Measurements from ENCODE around the gene SNRNP25. TPM values are rescaled to one million over a fixed set of nuclear protein-coding genes. Genes with fewer than 3 reads are reported as not detected.
A peak's percentile ranks its signal among the peaks of the same experiment; 100 is the strongest.

The SNRNP25 gene
- total RNA-seq, 1 experiment from 2014 or later = 52.9 TPM

DNA sequence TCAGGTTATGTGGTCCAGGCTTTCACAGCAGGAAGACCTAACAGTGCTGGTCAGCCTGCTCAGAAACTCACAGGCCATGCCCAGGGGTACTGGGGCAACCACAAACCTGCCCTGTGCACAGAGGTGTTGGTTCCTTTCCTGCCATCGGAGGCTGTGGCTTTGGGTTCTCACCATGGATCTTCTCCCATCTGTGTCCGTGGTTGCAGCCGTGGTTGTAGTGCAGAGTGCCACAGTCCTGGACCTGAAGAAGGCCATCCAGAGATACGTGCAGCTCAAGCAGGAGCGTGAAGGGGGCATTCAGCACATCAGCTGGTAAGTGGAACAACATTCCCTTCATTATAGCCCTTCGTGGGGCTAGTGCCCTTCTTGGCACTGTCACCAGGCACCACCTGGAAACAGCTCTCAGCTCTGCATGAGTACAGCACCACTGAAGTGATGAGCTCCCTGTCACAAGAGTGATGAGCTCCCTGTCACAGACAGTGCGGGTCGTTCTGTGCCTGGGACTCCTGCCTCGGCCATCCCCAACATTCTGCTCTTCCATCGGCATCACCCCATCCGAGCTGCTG lies 2.0 kb downstream of the SNRNP25 start:
- H3K27me3 ChIP-seq (ENCODE audit: control insufficient read depth, insufficient read depth, low read length) = no peaks in the 10 kb centered on the region
- no peak overlapping the region for H3K4me3 ChIP-seq (ENCODE audit: insufficient read depth, low read depth, low read length)
- DNase-seq = no peak
- H3K36me3 ChIP-seq (replicated peaks; ENCODE audit: control insufficient read depth, insufficient read depth, low read length) = peaks cover 28% of the 10 kb centered on the region

DNA sequence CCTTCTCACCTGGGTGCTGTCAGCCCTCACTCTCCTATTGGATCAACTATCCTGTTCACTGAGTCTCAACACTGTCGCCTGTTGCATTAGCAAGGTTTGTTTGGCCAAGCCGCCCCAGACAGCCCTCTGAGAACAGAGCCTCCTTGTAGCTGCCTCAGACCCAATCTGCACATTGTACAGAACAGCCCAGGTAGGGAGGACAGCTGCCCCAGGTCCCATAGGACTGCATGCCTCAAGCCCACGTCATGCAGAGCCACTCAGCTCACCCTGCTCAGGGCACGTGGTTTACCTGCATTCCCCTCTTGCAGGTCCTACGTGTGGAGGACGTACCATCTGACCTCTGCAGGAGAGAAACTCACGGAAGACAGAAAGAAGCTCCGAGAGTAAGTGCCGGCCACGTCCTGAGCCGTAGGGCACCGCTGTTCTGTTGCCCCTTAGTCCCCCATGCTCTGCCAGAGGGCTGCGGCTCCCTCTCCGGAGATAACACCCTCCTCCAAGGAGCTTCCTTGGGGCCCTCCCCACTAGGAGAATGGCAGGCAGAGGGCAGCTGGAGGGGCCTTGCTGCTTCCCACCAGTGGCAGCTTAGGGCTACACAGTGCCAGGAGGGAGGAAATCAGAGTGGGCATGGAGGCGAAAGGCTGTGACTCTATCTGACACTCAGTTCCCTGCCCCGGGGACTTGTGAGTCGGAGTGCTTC lies 2.8 kb downstream of the SNRNP25 start:
- no peak for DNase-seq
- H3K27me3 ChIP-seq (ENCODE audit: control insufficient read depth, insufficient read depth, low read length) = no peaks in the 10 kb centered on the region
- H3K4me3 ChIP-seq (ENCODE audit: insufficient read depth, low read depth, low read length) = no peak overlapping the region
- H3K36me3 ChIP-seq (replicated peaks; ENCODE audit: control insufficient read depth, insufficient read depth, low read length) = peaks cover 25% of the 10 kb centered on the region

DNA sequence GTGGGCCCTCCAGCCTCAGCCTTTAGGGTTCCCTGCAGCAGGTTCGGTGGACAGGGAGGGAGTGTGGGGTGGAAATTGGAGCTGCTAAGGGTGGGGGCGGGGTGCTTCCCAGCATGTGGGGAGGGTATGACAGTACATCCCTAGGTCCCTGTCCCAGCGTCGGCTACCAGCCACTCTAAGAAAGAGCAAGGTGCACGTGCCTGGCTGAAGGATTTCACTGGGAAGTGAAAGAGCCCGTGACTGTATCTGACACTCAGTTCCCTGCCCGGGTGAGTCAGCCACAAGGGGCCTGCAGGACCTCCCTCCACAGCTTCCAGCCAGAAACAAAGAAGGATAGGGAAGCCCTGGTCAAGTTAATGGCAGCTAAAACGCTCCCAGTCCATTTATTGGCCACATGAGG lies 4.1 kb downstream of the SNRNP25 start:
- DNase-seq = no peak
- peaks cover 25% of the 10 kb centered on the region for H3K36me3 ChIP-seq (replicated peaks; ENCODE audit: control insufficient read depth, insufficient read depth, low read length)
- H3K27me3 ChIP-seq (ENCODE audit: control insufficient read depth, insufficient read depth, low read length) = no peaks in the 10 kb centered on the region
- H3K4me3 ChIP-seq (ENCODE audit: insufficient read depth, low read depth, low read length) = no peak overlapping the region

DNA sequence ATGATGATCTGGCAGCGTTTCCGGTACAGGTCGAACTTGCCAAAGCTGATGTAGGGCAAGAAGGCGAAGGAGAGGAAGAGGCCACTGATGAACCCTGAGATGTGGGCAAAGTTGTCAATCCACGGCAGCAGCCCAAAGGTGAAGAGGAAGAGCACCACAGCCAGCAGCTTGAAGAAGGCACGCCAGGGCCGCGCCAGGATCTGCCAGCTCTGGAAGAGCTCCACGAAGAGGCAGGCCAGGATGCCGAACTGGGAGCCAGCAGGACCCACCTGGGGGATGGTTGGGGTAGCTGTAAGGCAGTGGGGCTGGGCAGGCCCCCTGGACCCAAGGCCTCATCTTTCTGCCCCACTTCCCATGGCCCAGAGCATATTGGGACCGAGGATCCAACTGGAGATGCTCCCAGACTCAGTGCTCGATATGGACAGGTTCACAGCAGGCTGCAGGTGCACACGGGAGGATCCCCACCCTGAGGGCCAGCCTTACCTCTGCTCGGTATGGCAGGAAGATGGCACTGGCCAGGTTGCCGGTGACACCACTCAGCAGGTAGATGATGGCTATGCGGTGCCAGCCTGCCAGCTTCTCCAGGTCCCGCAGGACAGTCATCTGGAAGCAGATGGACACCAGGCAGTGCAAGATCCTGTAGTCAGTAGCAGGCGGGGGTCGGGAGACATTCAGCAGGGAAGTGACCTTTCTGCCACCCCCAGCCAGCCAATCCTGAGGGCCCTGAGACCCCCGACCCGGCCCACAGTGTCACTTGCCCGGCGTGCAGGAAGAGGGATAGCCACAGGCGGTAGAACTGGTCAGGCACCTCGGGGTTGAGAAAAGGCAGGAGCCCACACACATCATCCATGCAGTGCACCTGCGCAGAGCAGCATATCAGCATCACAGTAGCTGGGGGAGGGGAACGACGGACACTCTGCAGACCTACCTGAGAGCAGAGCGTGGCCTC lies 5.1 kb downstream of the SNRNP25 start:
- no peak for DNase-seq
- no peak overlapping the region for H3K4me3 ChIP-seq (ENCODE audit: insufficient read depth, low read depth, low read length)
- no peaks in the 10 kb centered on the region for H3K27me3 ChIP-seq (ENCODE audit: control insufficient read depth, insufficient read depth, low read length)
- H3K36me3 ChIP-seq (replicated peaks; ENCODE audit: control insufficient read depth, insufficient read depth, low read length) = peaks cover 28% of the 10 kb centered on the region

DNA sequence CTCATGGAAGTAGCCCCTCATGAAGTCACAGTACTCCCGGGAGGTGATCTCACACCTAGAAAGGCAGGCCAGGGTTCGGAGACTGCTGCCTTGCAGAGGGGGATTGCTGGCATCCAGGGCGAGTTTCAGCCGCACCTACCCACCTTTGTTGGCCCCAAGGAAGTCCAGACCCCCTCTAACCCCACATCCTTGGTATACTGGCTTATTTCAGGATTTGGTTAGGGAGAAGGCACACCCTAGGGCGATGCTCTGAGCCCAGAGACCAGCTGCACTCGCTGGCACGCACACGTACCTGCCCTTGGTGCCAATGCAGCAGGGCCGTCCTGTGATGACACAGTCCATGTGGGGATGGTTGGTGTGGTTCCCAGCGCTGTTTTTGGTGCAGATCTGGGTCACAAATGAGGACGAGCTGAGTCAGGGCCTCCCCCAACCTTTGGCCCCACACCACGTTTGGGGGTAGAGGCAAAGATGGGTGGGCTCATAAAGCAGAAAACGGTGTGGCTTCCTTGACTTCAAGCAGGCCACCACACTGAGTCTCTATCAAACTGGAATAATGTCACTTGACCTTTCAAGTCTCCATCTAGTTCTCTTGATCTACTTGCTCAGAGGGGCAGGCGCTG lies 5.9 kb downstream of the SNRNP25 start:
- Histone ChIP-seq H3K4me3 (ENCODE audit: insufficient read depth, low read depth, low read length) (no peak overlapping the region), H3K36me3 (replicated peaks; ENCODE audit: control insufficient read depth, insufficient read depth, low read length) (peaks cover 30% of the 10 kb centered on the region), H3K27me3 (ENCODE audit: control insufficient read depth, insufficient read depth, low read length) (no peaks in the 10 kb centered on the region)
- DNase-seq = no peak

DNA sequence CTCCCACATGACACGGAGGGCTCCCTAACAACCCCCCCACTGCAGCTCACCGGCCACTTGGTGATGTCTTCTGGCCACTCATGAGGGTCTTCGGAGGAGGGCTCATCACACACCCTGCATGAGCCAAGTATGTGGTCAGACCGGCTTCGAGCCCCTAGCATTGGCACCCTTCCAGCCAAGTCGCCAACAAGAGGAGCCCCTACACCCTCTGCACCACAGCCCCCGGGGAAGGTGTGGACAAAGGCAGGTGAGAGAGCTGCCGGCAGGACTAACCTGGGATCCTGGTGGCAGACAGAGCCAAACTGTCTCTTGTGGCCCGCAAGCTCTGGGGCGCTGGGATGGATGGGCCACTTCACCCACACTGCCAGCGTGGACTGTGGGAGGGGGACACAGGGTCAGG lies 6.5 kb downstream of the SNRNP25 start:
- Histone ChIP-seq H3K27me3 (ENCODE audit: control insufficient read depth, insufficient read depth, low read length) (no peaks in the 10 kb centered on the region), H3K4me3 (ENCODE audit: insufficient read depth, low read depth, low read length) (no peak overlapping the region), H3K36me3 (replicated peaks; ENCODE audit: control insufficient read depth, insufficient read depth, low read length) (peaks cover 30% of the 10 kb centered on the region)
- no peak for DNase-seq

DNA sequence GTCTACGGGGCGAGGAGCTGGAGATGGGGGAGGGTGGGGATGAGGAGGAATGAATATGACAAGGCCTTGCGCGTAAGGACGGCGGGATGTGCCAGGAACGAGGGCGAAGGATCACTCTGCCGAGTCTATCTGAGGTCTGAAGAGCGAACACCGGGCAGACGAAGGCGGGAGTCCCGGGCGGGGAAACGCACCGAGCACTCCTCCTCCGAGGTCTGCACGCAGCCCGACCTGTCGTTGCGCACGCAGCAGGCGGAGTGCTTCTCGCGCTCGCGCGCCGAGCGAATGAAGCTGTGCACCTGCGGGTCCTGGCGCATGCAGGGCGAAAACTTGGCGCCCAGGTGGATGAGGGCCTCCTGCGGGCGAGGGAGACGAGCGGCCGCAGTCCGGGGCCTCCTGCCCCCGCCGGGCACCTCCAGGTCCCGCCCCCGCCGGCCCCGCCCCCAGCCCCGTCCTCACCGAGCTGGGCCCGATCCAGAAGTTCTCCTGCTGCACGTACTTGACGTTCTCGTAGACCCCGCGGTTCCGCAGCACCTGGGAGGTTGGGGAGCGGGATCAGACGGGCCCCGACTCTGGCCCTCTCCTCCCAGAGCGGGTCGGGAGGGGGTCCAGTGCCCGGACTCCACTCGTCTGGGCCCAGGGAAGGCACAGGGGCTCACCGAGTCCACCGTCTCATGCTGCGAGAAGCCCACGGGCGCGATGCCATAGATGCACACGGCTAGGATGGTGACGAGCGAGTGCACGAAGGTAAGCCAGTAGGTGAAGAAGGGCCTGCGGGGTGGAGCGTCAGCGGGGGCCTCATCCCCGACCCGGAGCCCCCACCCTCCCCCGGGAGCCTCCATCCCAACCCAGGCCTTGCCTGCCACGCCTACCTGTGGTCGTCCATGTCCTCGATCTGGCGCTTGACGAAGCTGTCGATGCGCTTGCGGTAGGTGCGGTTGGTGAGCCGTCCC lies 7.6 kb downstream of the SNRNP25 start:
- peak; percentile 83 for DNase-seq
- Histone ChIP-seq H3K27me3 (ENCODE audit: control insufficient read depth, insufficient read depth, low read length) (no peaks in the 10 kb centered on the region), H3K36me3 (replicated peaks; ENCODE audit: control insufficient read depth, insufficient read depth, low read length) (peaks cover 22% of the 10 kb centered on the region), H3K4me3 (ENCODE audit: insufficient read depth, low read depth, low read length) (no peak overlapping the region)

DNA sequence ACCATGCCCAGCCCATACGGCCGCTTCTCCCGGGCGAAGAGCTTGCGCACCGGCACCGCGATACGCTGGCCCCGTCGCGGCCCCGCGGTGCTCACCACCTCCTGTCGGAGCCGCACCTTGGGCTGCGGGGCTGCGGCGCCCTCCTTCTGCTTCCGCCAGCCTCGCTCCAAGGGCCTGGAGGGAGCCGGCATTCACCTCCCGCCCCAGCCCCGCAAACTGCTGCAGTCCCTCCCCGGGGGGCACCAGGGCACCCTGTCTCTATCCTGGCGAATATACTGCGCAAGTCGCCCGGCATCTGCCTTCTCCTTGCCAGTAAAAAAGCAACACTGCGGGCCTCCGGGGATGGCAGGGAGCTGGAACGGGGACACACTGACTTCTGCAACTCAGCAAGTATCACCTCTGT lies 8.3 kb downstream of the SNRNP25 start:
- no peaks in the 10 kb centered on the region for H3K27me3 ChIP-seq (ENCODE audit: control insufficient read depth, insufficient read depth, low read length)
- peaks cover 15% of the 10 kb centered on the region for H3K36me3 ChIP-seq (replicated peaks; ENCODE audit: control insufficient read depth, insufficient read depth, low read length)
- no peak for DNase-seq
- no peak overlapping the region for H3K4me3 ChIP-seq (ENCODE audit: insufficient read depth, low read depth, low read length)

DNA sequence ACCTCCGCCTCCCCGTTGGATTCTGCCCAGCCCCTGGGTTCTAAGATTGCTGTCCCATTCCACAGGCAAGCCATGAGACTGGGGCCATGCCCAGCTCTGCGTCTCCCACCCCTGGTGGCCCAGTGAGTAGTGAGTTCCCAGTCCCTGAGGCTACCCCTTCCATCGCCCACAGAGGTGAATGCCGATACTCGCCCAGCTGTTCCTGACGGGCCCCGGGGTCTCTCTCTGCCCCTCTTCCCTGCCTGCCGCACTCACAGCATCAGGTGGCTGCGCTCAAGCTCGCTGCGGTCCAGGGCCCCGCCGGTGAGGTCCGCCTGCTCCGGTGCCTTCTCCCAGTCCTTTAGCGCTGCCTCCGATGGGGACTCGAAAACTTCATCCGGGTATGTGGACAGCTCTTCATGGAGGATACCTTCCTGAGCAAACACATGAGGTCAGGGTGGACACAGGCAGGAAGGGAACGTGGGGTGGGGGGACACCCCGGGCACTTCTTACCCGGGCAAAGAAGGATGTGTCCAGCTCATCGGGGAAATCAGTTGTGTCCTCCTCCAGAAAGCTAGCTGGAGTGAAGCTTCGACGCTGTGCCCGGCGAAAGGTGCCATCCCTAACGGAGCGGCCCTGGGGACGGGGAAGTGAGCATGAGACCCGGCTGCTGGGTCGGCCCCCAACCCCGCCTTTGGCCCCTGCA lies 8.8 kb downstream of the SNRNP25 start:
- Histone ChIP-seq H3K27me3 (ENCODE audit: control insufficient read depth, insufficient read depth, low read length) (no peaks in the 10 kb centered on the region), H3K36me3 (replicated peaks; ENCODE audit: control insufficient read depth, insufficient read depth, low read length) (peaks cover 15% of the 10 kb centered on the region), H3K4me3 (ENCODE audit: insufficient read depth, low read depth, low read length) (no peak overlapping the region)
- DNase-seq = no peak

DNA sequence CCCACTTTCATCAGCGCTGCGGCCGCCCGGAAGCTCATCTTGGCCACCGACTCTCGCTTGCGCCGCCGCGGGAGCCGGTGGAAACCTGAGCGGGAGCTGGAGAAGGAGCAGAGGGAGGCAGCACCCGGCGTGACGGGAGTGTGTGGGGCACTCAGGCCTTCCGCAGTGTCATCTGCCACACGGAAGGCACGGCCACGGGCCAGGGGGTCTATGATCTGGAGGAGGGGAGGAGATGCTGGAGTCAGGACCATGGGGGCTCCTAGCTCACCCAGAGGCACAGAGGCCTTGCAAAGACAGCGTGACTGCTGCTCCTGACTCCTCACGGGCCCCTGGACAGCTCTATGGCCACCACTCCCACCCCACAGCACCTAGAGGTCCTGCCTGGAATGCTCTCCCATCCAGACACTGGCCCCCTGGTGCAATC lies 9.4 kb downstream of the SNRNP25 start:
- peaks cover 12% of the 10 kb centered on the region for H3K36me3 ChIP-seq (replicated peaks; ENCODE audit: control insufficient read depth, insufficient read depth, low read length)
- H3K4me3 ChIP-seq (ENCODE audit: insufficient read depth, low read depth, low read length) = no peak overlapping the region
- H3K27me3 ChIP-seq (ENCODE audit: control insufficient read depth, insufficient read depth, low read length) = no peaks in the 10 kb centered on the region
- no peak for DNase-seq

DNA sequence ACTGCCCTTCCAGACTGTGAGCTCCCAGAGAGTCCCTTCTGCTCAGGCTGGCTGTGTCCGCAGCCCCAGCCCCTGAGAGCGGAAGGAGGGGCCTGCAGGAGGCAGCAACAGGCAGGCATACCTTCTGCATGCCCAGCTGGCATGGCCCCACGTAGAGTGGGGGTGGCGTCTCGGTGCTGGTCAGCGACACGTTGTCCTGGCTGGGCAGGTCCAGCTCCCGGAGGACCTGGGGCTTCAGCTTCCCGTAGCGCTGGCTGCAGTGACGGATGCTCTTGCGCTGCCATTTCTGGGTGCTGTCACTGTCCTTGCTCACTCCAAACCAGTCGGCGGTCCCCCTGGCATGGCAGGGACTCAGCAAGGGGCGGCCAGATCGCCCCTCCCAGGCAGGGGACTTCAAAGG lies 9.8 kb downstream of the SNRNP25 start:
- H3K36me3 ChIP-seq (replicated peaks; ENCODE audit: control insufficient read depth, insufficient read depth, low read length) = peaks cover 12% of the 10 kb centered on the region
- DNase-seq = no peak
- no peaks in the 10 kb centered on the region for H3K27me3 ChIP-seq (ENCODE audit: control insufficient read depth, insufficient read depth, low read length)
- H3K4me3 ChIP-seq (ENCODE audit: insufficient read depth, low read depth, low read length) = no peak overlapping the region

DNA sequence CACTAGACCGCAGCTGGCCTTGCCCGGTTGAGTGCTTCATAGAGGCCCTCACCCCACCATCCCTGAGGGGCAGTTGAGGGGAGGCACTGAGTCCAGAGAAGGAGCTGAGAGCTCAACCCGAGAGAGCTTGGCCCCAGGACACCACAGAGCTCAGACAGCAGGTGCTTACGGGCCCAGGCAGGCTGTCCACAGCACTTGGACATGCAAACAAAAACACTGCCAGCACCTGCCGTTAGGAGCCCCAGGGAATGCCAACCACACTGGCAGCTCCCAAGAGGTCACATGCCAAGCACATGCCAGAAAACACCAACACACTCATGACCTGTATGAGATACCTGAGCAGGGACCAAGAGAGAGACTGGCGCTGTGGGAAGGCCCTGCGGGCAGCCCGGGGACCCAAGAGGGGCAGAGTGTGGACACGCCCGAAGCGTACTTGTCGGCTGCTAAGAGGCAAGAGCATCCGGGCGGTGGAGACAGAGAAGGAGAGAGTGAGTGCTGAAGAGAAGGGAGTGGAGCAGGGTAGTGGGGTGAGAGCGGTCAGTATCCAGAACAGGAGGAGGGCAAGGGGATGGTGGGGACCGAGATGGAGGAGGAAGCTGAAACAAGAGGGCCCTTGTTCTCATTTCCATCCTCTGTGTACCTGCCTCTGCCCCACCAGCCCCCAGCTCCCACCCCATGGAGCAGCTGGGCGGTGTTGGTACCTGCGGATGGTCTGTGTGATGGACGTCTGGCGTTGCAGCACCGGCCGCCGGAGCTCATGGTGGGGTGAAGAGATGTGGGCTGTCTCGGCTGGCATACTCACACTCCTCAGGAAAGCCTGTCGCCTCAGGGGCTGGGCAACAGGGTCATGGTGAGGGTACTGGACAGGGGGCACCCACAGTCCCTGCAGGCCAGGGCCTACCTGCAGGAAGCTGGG lies 10.6 kb downstream of the SNRNP25 start:
- H3K27me3 ChIP-seq (ENCODE audit: control insufficient read depth, insufficient read depth, low read length) = no peaks in the 10 kb centered on the region
- H3K4me3 ChIP-seq (ENCODE audit: insufficient read depth, low read depth, low read length) = no peak overlapping the region
- H3K36me3 ChIP-seq (replicated peaks; ENCODE audit: control insufficient read depth, insufficient read depth, low read length) = peaks cover 9% of the 10 kb centered on the region
- no peak for DNase-seq

DNA sequence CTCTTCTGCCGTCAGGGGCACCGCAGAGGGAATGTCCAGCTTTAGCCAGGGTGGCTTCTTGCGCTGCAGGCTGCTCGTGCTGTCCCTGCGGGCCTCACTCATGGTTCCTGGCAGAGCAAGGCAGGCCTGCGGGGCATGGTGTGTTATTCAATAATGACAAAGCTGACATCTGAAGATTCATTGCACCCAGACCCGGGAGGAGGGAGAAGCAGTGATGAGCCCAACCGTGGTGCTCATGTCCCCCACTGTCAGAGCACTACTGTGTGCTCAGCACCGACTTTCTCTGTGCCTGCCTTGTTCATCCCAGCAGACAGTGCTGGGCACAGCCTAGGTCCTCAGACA lies 11.3 kb downstream of the SNRNP25 start:
- no peak overlapping the region for H3K4me3 ChIP-seq (ENCODE audit: insufficient read depth, low read depth, low read length)
- H3K27me3 ChIP-seq (ENCODE audit: control insufficient read depth, insufficient read depth, low read length) = no peaks in the 10 kb centered on the region
- no peak for DNase-seq
- H3K36me3 ChIP-seq (replicated peaks; ENCODE audit: control insufficient read depth, insufficient read depth, low read length) = peaks cover 8% of the 10 kb centered on the region

All from H7 (cell line).